ENCODE results near the gene NEURL1.

Gene NEURL1

DNA sequence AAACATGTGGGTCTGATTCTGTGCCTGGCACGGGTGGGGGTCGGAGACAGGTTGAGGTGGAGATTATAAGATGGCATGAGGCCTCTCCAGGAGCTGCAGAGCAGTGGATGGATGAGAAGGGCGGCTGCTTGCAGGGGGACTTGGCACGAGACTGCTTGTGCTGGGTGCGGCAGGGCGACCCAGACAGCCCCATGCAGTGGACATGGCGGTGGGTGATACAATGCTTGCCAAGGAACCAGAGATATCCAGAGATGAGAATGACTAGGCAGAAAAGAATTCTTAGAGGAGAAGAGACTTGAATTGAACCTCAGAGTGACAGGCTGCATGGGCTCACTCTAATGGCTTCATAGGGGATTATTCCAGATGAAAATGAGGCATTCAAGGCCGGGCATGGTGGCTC, 145.4 kb downstream of the NEURL1 start:
- DNase-seq (ENCODE audit: low read depth) = no peak
- TF ChIP-seq CTCF (IDR thresholded peaks at IDR 0.05; ENCODE audit: control insufficient read depth, insufficient read depth, low read depth, low read length, missing control alignments) = no peak
- no peak overlapping the region for H3K4me3 ChIP-seq (ENCODE audit: control insufficient read depth, low read depth, low read length)

GRCh38 chr10:103640436-103641181, 147.1 kb downstream of the NEURL1 start:
- no peak for TF ChIP-seq CTCF (IDR thresholded peaks at IDR 0.05; ENCODE audit: control insufficient read depth, insufficient read depth, low read depth, low read length, missing control alignments)
- no peak for DNase-seq (ENCODE audit: low read depth)
- no peak overlapping the region for H3K4me3 ChIP-seq (ENCODE audit: control insufficient read depth, low read depth, low read length)

DNA sequence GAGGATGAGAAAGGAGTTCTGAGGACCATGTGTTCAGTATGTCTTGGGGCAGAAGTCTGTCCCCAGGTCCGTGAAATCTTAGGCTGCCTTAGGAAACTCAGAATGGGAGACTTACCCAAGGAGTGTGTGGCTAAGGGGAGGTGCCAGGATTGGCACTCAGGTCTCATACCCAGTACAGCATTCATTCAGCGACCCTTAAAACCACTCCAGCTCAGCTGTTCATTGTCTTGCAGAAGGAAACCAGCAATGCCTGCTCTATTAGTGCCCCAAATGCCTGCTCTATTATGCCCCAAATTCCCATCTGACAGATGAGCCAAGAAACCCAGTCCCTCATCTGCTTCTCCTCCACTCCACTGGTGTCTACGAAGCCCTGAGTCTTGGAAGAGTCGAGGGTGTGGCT, 147.8 kb downstream of the NEURL1 start:
- no peak overlapping the region for H3K4me3 ChIP-seq (ENCODE audit: control insufficient read depth, low read depth, low read length)
- no peak for DNase-seq (ENCODE audit: low read depth)
- no peak for TF ChIP-seq CTCF (IDR thresholded peaks at IDR 0.05; ENCODE audit: control insufficient read depth, insufficient read depth, low read depth, low read length, missing control alignments)
